GM19467 (cell line): ENCODE results near the gene SPI1.
"Not testable (repeated sequence)": the region's sequence is repeated elsewhere in the genome, so short reads cannot be mapped to it uniquely, and the experiment has no call there.

Source experiments
- ATAC-seq: cut with Tn5 transposase; IDR thresholded peaks from one replicate; pipeline ENCODE4 v1.9.1; 2021; ENCODE audit warnings: mild to moderate bottlenecking, moderate library complexity; ENCODE audit not compliant: unreplicated experiment

The SPI1 gene

DNA sequence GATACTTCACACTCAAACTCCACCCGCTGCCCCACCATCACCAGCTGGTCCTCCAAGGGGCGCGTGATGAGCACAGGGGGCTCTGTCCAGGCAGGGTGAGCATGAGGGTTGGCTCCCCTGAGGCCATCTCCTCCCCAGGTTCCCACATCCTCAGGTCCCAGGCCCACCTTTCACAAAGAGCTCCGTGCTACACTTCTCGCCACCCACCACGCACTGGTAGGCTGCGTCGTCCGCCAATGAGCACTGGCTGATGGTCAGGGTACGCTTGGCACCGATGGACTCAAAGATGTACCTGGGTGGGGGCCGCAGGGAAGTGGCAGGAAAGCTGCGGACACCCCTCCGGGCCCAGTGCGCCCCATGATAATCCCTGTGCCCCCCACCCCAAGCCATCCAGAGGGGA, 35.5 kb downstream of the SPI1 start:
- no peak for ATAC-seq

DNA sequence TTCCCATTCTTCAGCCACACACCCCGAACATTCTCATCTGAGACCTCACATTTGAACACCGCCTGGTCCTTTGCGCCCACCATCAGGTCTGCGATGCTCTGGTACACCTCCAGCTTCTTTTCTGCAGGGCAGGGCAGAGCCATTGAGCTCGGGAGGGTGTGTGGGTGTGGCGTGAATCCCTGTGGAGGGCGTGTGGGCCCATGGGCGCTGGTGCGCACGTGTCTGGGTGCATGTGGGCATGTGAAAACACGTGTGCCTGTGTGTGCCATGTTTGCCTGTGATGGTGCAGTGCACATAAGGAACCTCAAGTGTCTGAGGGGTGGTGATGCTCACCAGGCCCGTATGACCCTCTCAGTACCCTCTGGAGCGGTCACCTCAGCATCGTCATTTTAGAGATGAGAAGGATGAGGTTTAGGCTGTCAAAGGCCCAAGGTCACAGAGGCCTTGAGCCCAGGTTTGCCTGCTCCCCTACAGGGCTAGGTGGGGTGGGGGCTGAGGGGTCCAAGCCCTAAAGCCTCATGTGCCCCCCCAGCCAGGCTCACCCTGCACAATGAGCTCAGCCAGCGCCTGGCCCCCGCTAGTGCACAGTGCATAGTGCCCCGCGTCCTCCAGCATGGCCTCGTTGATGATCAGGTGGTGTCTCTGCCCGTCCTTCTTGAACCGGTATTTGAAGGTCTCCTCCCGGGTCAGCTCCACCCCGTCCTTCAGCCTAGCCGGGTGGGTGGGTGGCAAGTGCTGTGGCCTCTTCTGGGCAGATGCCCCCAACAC, 36.1 kb downstream of the SPI1 start:
- ATAC-seq, result no peak

DNA sequence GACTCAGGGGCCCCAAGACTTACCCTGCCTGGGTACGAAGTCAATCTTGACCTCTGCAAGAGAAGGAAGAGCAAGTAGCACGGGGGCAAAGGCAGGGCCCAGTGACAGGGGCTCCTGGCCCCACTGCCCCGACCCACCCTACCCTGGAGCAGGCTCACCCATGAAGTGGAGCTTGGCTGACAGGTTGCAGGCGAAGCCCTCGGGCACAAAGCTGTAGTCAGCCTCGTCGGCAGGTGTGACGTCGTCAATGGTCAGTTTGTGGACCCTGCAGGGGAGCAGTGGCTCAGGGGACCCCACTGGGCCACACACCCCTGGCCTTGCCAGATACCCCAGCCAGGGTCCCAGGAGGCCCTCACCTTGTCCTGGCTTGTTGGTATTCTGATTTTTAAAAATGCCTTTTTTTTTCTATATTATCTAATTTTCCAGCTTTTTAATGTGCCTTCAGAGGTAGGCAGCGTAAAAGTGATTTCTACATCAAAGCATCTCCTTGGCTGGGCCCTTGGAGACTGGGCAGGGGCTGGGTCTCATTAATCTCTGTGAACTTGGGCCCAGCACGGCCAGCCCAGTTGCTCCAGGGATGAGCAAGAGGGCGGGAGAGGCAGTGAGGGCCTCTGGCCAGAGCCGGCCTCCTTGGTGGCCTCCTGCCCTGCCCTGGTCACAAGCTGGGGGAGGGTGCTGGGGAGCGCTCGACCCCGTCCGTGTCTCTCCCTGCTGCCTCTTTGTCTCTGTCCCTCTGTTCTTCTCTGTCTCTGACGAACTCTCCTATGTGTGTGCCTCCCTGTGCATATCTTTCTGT, 37.2 kb downstream of the SPI1 start:
- ATAC-seq, result no peak

DNA sequence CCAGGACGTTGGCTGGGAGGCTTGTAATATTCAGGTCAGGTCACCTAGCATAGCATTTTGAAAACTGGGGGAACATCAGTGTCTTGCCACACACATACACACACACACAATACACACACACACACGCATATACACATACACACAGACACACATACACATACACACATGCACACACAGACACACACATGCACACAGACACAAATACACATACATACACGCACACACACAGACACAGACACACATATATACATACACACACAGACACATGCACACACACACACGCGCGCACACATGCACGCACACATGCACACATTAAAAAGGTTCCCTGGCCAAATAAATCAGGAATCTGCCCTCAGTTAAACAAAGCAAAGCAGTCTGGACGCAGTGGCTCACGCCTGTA, 38.3 kb downstream of the SPI1 start:
- ATAC-seq, result no peak

DNA sequence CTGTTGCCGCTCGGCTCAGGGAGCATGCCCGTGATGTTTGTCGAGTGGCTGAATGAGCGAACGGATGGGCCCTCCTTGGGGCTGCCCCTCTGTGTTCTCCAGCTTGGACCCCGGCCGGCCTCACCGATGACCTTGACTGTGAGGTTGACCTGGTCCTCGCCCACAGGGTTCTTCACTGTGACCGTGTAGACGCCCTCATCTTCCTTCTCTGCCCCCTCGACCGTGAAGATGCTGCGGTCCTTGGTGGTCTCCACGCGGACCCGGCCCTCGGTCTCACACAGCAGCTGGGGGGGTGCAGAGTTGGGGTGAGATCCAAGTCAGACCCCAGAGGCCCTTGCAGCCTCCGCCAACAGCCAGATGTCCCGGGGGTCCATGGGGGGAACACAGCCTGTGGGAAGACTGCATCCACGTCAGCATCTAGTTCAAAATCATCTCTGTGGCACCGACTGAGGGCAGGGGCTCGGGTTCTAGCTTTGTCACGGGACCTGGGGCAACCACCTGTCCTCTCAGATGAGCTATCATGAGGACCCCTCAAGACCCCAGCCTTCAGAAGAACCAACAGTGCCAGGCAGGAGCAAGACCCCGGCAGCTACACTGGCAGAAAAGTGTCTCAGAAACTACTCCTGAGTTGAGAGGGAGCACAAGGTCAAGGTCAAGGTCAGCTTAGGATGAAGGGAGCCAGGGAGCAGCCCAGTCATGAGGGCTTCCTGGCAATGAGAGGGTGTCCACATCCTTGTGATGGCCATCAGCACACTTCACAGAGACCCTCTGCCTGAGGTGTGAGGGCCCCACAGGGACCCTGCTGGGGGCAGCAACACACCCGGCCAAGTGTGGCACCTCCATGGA, 39.7 kb downstream of the SPI1 start:
- ATAC-seq, result no peak

DNA sequence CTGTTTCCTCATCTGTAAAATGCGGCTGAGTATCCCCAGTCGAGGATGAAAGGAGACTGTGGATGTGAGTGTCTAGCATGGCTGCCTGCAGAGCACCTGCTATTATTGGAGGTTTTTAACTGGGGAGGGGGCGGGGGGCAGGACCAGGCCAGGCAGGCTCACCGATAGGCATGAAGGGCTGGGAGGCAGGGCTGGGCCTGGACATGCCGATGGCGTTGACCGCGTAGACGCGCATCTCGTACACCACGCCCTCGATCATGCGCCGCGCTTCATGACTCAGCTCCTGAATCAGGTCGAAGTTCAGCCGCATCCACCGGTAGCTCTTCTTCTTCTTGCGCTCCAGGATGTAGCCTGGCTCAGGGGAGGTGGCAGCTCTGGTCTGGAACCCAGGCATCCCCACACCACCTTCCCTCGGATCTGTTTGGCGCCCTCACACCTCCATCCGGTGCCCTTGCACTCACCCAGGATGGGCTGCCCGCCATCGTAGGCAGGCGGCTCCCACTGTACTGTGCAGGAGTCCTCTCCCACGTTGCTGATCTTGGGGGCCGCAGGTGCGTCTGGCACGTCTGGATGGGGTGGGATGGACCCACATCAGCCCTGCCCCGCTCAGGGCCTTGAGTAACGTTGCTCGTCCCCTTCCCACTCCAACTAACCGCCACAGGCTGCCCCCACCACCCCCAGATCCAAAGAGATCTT, 41.0 kb downstream of the SPI1 start:
- ATAC-seq, result no peak

DNA sequence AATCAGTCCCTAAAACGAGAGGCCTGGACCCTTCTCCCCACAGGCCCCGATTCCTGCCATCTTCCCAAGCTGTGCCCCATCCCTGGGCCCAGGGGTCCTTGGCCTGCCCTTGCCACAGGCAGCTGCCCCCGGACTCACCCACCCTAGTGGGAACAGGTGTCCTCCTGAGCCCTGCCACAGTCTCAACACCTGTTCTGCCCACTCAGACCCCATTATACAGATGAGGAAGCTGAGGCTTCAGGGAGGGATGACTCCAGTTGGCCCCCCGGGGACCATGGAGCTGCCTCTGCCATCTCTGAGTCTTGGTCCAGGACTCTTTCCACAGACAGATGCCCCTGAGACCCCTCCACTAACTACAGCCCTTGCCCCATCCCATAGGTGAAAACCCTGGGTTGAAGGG, 41.8 kb downstream of the SPI1 start:
- ATAC-seq, result no peak

DNA sequence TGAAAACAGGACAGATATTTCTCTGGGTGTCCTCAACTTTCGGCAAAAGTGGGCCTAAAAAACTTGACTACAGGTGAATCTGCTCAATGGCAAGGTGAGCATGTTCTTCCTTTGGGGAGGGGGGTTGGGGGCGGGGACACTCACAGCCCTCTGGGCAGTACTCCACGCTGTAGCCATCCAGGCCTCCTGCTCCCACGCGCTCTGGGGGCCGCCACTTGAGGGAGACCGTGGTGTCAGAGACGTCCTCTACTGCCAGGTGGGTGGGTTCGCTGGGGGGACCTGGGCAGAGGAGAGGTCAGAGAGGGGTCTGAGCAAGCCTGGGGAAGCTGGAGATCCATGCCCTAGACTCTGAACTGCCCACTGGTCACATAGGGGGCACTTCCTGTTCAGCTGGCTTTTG, 42.6 kb downstream of the SPI1 start:
- no peak for ATAC-seq

DNA sequence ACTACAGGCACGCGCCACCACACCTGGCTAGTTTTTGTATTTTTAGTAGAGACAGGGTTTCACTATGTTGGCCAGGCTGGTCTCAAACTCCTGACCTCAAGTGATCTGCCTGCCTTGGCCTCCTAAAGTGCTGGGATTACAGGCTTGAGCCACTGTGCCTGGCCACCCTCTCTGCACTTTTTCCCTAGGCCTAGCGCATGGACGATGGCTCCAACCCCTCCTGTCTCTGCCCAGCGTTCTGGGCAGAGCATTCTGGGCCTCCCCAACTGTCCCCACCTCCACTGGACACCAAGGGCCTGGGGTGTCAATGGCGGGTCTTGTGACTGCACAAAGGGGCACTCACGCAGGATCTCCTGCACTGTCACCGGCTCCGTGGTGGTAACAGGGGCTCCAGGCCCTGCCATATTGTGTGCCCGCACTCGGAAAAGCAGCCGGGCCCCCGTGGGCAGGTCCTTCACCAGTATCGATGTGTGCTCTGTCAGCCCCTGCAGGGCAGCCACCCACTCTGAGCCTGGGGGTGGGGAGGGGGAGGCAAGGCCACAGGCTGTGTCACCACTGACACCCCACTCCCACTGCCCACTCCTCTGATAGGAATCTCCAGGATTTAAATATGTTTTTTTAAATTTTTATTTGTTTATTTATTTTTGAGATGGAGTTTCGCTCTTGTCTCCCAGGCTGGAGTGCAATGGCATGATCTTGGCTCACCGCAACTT, 43.5 kb downstream of the SPI1 start:
- not testable (repeated sequence) for ATAC-seq

DNA sequence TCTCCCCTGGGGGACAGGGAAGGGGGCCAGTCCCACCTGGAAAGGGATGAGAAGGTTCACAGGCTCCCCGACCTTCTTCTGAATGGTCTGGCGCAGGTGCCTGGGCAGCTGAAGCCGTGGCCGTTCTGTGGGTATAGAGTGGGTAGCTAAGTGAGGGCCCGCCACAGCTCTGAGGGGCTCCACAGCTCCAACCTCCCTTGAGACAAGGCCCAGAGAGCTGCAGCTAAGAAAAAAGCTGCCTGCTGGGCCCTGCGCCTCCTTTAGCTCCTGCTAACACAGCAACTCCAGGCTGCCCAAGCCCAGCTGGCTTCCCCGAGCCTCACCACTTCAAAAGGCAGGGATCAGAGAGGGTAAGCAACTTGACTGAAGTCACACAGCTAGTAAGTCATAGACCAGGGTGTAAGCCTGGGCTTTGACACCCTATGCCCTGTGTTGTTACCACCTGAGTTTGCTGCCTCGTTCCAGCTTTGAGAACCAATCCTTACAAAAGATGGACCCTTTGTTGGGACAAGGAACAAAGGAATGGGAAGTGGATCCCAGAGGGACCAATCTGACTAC, 44.4 kb downstream of the SPI1 start:
- ATAC-seq, result no peak

DNA sequence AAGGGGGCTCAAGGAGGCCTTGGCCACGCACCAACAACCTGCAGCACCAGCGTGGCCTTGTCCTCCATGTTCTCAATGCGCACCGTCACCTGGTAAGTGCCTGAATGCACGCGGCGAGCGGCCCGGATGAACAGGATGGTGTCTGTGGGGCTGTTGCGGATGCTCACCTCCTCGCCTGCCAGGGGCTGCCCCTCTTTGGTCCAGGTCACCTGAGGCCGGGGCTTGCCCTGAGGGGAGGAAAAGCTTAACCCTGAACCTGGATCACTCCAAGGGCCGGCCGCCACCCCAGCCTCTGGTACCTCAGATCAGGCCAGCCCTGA, 44.9 kb downstream of the SPI1 start:
- ATAC-seq, result no peak

DNA sequence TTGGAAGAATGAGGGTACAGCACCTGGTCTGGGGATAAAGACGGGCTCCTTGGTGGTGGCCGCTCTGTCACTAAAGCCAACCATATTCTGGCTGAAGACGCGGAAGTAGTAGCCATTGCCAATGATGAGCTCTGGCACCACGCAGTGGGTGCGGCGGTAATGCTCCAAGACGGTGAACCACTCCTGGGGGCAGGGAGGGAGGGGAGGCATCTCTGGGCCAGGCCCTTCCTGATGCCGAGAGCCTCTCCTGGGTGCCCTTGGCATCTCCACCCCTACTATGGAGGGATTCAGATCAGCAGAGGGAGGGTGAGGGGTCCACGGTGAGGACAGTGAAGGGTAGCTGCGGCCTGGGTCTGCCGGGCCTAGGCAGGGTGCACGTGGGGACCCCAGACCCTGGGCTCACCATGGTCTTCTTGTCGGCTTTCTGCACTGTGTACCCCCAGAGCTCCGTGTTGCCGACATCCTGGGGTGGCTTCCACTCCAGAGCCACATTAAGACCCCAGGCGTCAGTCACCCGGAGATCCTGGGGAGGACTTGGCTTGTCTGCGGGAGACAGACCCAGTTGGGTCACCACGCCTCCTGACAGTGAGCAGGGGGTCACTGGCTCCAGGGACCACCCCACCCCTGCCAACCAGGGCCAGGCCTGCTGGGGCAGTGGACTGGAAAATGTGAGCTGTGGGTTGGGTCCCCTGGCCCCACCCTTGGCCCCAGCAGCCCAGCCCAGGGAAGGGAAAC, 45.4 kb downstream of the SPI1 start:
- ATAC-seq, result no peak

DNA sequence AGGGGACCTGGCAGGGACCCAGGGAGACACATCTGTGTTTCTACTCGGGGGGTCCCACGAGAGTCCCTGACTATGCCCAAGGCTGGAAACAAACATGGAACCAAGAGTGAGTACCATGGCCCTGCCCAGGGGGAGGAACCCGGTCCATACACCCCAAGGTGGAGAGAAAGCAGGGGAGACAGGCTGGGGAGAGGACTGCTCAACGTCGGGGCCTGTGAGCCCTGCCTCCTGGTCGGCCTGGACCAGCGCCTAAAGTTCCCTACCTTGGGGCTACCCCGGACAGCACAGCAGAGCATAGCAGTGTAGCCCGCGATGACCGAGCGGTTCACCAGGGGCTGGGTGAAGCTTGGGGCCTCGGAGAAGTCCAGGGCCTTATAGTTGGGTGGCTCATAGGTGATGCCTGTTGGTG, 46.0 kb downstream of the SPI1 start:
- no peak for ATAC-seq

DNA sequence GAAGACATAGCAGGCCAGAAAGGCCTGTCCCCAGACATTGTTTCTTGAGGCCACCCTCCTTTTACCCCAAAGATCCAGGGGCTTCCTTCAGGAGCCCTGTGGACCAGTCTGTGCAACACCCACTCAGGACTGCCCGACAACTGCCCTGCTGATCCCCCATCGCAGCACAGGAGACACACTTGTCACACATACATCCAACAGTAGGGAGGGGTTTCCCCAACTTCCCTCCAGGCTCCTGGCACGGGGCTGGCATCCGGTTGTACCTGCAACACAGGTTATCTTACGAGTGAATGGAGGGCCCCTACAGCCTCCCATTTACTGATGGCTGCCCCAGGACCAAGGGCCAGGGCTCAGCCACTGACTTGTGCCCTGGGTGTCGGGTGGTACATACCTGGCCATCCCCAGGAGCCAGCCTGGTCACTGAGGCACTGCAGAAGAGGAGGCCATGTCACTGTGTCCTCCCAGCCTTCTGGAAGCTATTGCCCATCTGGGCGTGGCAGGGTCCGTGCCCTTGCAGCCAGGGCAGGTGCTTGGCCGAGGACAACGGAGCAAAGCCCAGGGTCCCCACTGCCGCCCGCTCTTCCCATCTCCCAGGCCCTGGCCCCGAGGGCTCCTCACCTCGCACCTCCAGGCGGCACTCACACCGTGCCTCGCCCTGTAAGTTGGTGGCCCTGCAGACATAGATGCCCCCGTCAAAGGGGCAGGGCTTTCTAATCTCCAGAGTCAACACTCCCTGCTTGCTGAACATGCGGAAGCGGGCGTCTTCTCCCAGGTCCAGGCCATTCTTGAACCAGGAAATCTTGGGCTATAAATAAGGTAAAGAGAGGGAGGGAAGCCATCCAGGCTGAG, 46.7 kb downstream of the SPI1 start:
- ATAC-seq, result no peak

DNA sequence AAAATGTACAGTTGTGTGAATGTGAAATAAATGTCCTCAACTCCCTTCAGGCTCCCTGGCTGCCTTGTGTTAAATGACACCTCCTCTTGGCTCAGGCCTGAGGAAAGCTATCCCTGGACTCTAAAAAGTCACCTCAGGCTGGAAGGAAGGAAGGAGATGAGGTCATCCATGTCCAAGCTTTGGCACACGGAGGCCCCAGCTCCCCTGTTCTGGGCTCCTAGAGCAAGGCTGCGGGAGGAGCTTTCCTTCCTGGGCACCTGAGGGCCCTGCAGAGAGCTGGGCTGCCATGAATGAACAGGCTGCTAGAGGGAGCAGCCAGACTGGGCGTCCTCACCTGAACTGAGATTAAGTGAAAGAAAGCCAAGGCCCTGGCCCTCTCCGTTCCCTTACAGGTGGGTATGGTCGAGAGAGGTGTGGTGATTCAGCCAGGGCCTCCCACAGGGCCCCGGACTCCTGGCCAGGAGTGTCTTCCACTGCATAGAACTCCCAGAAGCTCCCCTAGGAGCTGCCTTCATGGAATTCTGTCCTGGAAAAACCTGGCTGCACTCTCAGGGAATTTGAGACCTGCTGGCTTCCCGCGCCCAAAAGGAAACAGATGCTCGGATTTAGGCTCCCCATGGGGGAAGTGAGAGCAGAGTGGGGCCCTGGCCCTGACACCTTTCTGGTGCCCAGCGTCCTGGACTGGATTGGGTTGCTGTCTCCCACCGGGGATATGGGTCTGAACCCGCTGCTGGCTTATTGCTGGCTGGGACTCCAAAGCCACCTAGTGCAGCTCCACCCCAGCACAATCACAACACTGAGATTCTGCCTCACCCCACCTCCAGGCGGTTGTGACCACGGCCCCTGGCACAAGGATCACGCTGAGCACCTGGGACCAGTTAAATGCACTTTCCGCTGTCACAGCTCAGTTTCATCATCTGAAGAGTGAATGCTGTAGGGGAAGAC, 48.1 kb downstream of the SPI1 start:
- no peak for ATAC-seq

DNA sequence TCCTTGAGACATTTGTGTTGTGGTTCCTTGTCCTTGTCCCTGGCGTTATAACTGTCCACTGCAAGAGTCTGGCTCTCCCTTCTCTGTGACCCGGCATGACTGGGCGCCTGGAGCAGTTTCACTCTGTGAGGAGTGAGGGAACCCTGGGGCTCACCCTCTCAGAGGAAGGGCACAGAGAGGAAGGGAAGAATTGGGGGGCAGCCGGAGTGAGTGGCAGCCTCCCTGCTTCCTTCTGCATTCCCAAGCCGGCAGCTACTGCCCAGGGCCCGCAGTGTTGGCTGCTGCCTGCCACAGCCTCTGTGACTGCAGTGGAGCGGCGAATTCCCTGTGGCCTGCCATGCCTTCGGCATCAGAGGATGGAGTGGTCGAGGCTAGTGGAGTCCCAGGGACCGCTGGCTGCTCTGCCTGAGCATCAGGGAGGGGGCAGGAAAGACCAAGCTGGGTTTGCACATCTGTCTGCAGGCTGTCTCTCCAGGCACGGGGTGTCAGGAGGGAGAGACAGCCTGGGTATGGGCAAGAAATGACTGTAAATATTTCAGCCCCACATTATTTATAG, 48.8 kb downstream of the SPI1 start:
- no peak for ATAC-seq
